ENCODE measurements around the gene MAPK9.

The MAPK9 gene

DNA sequence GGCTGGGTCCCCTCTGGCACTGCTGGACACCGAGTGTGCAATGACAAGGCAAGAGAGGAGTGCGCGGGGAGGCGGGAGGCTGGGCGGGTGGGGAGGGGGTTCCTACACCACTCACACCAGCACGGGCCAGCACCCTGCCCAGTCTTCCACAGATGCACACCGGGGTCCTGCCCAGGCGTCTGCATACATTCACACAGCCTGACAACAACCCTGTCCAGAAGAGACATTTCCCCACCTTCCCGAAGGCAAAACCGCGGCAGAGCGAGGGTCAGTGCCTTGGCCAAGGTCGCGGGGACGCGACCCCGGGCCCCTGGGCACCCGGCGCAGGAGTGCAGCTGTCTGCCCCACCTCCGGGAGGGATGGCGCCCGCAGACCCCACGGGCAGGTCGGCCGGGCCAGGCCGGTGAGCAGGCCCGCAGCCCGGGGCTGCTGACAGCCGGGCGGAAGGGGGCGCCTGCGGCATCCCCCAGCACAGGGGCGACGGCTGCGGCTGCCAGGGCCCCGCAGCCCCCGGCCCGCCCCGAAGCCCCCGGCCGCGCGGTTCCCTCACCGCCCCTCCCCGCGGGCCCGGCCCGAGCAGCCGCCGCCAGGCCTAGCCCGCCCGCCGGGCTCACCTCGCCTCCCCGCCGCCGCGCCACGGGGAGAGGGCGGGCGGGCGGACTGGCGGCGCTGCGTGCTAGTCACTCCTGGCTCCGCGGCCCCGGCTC is 496 bp downstream of the MAPK9 start:
- no peak for DNase-seq

DNA sequence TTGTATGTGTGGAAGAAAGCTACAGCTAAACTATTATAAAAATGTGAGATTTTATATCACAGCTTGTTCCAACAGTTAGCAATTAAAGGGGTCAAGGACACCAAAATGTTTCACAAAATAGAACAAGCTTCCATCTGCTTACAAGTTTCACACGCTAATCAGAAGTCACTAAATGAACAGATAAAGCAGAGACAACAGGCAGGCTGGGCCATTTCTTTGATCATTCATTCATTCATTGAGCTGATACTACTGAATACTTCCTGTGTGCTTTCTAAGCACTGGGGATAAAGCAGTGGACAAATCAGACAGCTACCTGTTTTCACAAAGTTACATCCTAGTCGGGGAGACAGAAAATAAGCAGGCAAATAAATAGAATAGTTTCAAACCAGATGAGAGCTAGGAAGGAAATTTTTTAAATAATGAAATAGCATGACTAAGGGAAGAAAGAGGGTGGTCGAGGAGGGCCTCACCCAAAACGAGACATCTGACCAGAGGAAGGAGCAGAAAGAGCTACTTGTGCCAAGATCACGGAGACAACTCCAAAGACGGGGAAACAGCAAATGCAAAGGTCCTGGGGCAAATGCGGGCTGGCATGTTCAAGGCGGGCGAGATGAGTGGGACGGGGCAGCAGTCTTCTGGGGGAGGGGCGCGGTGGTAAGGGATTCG is 1.2 kb downstream of the MAPK9 start:
- DNase-seq: no peak

DNA sequence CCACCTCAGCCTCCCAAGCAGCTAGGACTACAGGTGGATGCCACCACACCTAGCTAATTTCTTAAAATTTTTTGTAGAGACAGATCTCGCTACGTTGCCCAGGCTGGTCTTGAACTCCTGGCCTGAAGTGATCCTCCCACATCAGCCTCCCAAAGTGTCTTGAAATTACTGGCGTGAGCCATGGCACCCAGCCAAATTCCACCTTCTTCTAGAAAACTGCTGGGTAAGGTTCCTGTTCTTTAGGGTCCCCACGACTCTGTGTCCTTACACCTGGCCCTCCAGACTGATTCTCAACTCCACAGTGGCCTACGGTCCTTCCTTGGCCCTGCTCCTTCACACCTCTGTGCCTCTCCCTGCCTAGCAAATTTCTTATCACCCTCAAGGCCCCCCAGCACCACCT is 1.9 kb downstream of the MAPK9 start:
- no peak for DNase-seq

DNA sequence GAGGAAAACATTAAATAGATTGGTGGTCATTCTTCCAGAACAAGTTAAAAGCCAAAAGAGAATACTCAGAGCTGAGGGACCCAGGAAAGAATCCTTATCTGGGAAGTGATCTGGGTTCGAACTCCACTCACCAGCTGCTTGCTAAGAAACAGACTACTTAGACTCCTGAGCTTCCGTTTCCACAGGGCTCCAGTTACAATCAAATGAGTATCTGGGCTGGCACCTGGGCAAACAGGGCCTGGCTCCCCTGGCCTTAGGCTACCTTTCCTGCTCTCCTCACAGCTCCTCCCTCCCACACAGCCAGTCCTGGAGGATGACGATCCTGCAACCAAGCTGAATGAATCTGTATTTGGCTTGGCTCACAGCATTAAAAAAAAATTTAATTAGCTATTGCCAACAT is 2.5 kb downstream of the MAPK9 start:
- DNase-seq: no peak

DNA sequence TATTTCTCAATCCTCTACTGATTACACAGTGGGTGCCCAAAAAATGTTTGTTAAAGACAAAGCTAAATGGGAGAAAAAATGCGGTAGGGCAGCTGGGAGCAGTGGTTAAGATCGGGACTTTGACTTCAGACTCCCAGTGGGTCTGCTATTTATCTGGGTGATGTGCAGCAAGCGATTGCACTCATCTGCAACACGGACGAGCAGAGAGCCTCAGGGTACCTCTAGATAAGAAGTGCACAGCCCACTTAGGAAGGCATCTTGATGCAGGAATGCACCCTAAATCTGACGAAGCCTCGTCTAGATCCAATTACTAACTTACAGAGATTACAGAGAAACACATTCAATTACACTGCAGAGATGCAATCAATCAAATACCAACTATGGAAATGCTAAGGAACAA is 4.0 kb downstream of the MAPK9 start:
- DNase-seq: no peak

DNA sequence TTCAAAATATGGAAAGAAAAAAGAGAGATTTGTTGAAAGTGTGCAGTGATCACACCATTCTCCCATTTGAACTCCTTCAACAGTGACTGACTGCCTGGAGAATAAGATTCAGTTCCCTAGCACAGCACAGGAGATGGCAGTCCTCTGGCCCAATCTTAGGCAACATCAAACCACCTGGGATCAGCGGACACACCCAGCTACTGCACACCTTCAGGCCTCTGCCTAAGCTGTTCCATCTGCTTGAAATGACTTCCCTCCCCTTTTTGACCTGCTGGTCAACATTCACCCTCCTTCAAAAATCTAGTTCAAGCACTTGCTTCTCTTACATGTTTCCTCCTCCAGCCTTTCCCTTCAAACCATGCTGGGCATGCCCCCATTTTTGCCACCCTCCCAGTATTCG is 4.5 kb downstream of the MAPK9 start:
- DNase-seq: no peak

DNA sequence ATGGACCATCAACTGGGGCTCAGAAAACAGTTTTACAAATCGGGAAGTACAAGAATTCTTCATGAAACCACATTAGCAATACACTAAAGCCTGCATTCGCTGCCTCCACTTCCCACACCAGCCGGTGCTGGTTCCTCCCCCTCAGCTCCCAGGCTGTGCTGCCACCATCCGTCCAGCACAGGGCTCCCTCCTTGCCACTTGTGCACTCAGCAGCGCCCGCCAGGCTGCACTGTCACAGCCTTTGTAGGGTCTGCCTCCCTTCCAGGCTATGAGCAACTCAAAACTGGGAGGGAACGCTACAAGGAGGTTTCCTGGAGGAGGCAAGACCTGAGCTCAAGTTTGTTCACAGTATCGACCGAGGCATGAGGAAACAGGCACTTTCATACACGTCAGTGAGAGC is 7.7 kb downstream of the MAPK9 start:
- no peak for DNase-seq

DNA sequence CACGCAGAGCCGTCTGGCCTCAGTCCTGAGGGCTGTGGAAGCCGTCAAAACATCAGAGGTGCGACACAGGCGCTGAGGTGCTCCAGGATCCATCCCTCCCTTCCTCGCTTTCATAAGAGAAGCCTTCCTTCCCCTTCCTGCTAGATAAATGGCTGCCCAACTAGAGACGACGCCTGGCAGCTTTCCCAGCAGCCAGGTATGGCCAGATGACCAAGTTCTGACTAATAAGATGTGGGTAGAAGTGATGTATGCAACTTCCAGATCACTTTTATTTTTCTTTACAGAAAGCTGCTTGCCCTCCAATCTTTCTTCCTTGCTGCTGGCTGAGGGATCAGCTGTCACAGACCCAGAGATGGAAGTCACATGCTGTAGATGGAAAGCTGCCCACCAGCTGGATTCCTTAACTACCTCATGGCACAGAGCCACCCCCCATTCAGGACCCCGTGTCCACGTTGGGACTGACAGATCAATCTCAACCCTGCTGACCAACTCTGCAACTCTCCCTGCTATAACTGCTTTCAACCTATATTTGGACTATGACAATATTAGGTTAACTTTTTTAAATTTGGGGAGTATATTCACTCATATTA is 8.8 kb downstream of the MAPK9 start:
- no peak for DNase-seq

DNA sequence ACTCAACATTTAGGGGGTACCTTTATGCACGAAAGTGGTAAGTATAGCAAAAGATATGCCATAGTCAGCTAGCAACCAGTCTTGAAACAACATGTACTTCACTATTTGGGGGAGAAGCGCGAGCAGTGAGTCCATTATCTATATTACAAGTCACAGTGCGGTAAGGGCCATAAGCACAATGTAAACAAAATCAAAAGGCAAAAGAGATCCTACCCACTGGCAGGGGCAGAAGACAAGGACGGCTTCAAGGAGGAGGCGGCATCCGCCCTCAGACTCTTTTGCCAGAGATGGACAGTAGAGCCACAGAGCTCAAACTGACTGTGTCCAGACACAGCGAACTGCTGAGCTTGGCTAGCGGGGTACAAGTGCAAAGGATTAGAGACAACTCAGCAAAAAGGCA is 9.6 kb downstream of the MAPK9 start:
- no peak for DNase-seq

DNA sequence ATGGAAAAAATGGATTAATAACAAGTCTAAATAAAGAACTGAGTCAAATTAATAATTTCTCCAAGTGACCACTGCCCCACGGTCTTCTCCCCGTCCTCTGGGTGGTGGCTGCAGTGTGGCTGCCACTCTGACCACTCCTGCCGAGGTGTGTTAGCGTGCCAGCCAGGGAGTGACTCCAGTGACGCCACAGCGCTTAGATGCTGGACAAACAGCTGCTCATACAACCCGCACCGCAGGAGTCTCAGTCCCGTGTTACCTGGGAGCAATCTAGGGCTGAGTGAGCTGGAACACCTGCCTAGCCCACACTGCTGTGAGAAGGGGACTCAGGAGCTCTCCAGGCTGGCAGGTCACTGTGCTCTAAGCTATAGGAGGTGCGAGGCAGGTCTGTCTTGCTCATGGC is 10.2 kb downstream of the MAPK9 start:
- no peak for DNase-seq

DNA sequence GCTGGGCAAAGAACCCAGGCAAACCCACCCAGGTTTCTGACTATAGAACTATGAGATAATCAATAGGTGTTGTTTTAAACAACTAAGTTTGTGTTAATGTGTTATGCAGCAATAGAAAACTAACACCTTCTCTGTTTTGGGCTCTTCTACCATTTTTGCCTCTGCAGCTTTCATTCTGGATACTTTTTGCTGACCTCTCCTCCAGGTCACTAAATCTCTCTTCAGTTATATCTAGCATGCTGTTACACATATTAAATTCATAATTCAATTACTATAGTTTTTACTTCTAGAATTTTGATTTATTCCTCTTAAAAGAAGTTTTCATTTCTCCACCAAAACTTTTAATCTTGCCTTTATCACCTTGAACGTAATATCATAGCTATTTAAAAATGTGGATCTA is 17.2 kb downstream of the MAPK9 start:
- DNase-seq: no peak

DNA sequence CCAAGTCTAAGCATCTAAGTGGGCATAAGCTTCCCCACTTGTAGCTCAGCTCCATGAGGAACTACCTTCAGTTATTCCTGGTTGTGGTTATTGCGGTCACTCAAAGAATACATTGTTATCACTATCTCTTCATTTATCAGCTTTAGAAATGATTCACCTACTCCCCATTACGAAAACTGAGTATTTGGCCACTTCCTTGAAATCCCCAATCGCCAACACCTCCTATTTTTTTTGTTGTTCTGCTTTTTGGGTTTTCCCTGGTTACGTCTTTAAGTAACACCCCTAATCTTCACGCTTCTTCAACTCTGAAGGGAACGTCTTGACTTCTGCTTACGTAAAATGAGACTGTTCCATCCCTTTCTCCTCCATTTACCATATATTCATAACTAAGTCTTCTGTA is 20.7 kb downstream of the MAPK9 start:
- no peak for DNase-seq

DNA sequence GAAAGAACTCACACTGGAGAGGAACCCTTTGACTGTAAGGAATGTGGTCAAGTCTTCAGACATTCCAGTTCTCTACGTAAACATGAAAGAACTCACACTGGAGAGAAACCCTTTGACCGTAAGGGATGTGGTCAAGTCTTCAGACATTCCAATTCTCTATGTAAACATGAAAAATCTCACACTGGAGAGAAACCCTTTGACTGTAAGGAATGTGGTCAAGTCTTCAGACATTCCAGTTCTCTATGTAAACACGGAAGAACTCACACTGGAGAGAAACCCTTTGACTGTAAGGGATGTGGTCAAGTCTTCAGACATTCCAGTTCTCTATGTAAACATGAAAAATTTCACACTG is 32.6 kb downstream of the MAPK9 start:
- DNase-seq: no peak

DNA sequence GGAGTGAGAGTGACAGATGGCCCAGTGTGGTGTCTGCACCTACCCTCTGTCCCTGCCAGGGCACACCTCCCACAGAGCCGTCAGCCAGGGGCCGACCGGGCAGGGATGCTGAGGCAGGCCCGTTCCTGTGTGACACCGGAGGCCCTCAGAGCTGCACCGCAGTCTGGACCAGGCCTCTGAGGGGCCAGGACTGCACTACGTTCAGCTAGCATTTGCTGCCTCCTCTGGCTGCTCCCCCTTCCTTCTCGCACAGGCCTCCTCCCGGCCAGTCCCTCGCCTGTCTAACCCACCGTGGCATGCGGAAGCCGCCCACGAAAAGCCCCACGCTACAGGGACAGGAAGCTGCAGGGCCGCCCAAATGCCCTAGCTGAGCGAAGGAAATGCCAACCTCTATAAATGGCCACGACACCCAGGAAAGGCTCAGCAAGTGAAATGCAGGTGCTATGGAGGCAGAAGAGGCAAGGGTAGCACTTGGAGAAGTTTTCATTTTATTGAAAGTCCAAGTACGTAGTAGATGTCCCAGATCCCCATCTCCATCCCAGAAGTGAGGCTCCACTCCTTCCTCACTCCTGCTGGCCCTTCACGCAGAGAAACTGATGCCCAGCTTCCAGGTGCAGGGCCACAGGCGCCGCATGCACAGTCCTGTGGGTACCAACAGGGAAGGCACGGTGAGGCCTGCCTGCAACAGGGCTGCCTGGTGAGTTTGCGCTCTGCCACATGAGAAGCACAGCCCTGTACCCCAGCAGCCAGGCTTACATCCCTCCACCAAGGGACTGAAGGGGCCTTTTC is 38.7 kb downstream of the MAPK9 start:
- DNase-seq: no peak

DNA sequence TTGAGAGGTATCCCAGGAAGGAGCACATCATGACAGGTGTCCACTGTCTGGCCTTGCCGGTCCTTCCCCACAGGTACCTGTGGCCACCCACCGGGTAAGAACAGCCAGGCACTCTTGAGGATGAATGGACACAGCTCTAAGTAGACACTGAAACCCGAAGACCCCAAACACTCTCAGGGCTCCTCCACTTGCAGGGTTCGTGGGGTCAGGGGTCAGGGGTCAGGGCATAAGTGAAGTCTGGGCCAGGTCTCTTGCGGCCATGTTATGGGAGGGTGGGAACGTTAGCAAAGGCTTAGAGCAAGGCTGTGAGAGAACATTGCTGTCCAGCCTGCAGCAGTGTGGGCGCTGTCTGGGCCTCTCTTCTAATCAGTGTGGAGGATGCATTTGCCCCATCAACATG is 40.0 kb downstream of the MAPK9 start:
- DNase-seq: no peak

DNA sequence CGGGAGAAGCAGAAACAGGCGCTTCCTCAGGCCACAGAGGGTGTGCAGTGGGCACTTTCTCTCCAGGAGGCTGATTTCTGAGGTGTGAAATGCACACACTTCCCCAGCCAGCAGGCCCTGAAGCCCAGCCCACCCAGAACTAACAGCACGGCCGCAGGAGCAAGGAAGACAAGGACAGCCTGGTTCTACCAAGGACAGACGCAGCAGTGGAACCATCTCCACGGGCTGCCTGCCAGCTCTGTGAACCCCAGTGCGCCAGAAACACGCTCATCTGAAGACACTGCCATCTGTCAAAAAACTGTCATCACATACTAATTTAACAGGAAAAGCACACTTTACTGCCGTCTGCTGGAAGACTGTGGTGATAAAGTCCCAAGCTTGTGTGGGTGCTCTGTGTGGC is 40.7 kb downstream of the MAPK9 start:
- DNase-seq: no peak

DNA sequence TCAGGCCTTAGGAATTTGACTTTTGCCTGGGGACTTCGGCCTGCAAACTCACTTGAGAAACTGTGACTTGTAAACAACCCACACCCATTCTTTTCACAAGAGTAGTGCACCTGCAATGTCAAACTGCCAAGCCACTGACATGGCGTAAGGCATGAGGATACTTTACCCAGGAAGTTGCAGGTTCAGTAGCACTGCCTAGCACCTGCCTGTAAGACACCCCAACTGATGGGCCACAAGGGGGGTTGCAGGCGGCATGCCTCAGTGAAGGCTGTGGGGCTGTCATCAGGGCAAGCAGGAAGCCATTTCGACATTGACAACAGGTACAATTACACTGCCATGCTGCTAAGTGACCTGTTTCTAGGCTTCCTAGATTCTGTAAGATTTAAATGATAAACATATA is 41.6 kb downstream of the MAPK9 start:
- DNase-seq: no peak

DNA sequence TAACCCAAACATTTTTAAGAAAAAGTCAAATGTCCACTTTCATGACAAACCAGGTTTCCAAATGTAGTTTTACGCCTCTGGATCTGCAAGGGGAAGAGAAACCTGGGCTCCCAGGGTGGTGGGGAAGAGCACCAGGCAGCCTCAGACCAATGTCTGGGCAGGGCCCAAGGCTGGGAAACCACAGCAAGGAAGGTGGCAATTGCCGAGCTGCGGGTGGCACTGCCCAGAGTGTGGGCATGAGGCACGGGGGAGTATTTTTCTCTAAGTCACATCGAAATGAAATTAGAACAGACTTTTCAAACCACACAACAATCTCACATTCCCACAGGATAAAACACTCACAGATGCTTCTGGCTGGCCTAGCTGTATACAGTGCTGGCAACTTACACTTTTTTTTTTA is 50.3 kb downstream of the MAPK9 start:
- DNase-seq: no peak

DNA sequence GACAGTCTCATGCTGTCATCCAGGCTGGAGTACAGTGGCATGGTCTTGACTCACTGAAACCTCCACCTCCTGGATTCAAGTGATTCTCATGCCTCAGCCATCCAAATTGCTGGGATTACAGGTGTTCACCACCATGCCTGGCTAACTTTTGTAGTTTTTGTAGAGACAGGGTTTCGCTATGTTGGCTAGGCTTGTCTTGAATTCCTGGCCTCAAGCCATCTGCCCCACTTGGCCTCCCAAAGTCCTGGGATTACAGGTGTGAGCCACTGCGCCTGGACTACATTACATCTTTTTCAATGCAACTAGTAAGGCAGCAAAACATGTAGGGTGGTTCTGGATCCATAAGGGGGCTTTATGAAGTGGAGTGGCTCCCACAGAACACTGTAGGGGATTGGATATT is 53.3 kb downstream of the MAPK9 start:
- no peak for DNase-seq

DNA sequence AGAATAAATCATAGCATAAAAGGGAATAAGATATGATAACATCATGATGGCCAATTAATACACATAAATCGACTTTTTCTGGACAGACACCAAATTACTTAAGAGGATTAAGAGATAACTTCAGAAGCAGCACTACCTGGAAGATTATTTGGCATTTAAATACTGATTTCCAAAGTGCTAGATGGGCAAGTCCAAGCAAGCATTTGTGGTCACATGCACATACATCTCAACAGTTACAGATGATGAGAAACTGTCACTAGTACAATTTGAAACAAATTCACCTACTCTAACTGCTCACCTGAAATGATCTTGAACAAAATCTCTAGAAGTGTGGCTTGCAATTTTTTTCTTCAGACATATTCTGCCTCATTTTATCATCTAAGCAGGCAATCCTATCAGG is 56.0 kb downstream of the MAPK9 start:
- DNase-seq: no peak

DNA sequence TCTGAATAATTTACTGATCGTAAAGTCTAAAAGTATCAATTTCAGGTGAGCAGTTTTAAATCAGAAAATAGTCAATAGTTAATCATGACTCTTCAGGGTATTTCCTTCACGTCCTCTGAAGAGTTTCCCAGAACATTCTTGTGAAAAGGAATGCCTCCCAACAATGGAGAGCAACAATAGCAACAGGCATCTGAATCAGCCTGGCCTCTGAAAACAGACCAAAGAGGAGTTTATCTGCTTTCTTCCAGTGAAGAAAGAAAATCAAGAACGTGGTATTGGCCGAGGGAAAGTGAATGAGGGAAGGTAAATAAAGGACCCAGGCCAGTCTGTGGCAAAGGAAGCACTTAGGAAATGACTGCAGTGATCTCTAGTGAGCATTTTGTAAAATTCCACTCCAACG is 56.8 kb downstream of the MAPK9 start:
- no peak for DNase-seq

DNA sequence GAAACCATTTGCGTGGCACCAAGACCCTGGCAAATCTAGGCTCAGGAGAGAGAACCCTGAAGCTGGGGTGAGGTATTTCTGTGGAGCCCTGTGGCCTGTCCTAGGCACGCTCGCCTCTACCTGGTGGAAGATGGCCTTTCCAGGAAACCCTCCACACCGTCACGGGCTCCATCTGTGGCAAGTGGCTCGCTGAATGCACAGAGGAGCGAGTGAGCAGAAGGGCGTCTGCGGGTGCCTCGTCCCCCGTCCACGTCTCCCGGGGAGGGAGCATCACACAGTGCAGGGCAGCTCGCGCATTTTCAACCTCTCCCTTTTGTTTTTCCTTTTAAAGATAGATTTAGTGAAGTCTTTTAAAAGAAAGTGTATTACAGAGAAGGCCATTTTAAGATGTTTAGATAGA is 57.6 kb downstream of the MAPK9 start:
- no peak for DNase-seq

DNA sequence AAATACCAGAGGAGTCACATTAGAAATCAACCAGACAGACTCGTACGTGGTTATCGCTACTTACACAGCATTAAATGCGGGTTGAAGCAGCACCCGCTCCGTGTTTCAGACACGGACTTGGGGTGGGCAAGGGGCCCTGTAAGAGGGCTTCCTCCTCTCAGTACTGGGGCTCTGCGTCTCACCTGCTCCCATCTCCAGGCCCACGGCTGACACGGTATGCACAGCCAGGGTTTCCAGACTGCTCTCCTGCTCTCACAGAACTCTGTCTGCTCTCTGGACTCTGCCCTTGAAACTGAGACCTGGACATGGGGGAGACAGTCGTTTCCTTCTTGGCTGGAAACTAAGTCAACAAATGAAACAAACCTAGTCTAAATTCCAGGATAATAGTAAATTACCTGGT is 58.2 kb downstream of the MAPK9 start:
- DNase-seq: no peak

DNA sequence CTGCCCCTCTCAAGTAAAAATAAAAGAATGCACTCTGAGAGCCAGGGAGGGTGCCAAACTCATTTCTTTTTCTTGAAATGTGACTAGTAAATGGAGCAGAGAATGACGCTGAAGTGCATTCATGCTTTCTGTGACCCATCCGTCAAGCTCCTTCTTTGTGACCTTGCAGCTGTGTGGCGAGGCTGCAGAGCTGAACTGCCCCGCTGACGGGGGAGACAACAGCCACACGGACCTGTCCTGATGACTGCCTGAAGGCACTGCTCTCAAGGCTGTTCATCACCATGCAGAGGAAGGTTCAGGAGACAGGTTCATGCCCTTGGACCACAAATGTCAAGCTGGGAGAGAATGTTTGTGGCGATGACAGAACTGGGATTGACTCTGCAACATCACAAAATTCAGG is 61.9 kb downstream of the MAPK9 start:
- DNase-seq: no peak

Data from NCI-H446 treated with DMSO at 0.1 percent for 48 hours (cell line).